ENCODE data around the gene ABCB1. TPM values are rescaled to one million over a fixed set of nuclear protein-coding genes. Genes with fewer than 3 reads are reported as not detected.
A peak's percentile ranks its signal among the peaks of the same experiment; 100 is the strongest.

The ABCB1 gene
- total RNA-seq, 1 donor from 2014 or later: not detected

GRCh38 chr7:87570178-87570577 lies 30.5 kb downstream of the ABCB1 start:
- H3K27ac Mint-ChIP-seq (ENCODE audit: unreplicated experiment): no peak overlapping the region
- H3K27me3 Mint-ChIP-seq (ENCODE audit: unreplicated experiment): peaks cover 6% of the 10 kb centered on the region
- TF ChIP-seq CTCF (IDR thresholded peaks at IDR 0.05): no peak
- DNase-seq (ENCODE audit: extremely low spot score, unreplicated experiment): no peak
- H3K4me1 Mint-ChIP-seq (ENCODE audit: unreplicated experiment): no peaks in the 10 kb centered on the region
- no peak overlapping the region for H3K4me3 Mint-ChIP-seq (ENCODE audit: unreplicated experiment)
- H3K36me3 Mint-ChIP-seq (ENCODE audit: unreplicated experiment): no peaks in the 10 kb centered on the region
- H3K9me3 Mint-ChIP-seq (ENCODE audit: unreplicated experiment): no peaks in the 10 kb centered on the region

- TF ChIP-seq CTCF (IDR thresholded peaks at IDR 0.05): no peak
- H3K27me3 Mint-ChIP-seq (ENCODE audit: unreplicated experiment): peaks cover 12% of the 10 kb centered on the region
- no peak overlapping the region for H3K27ac Mint-ChIP-seq (ENCODE audit: unreplicated experiment)
- no peaks in the 10 kb centered on the region for H3K4me1 Mint-ChIP-seq (ENCODE audit: unreplicated experiment)
- no peaks in the 10 kb centered on the region for H3K36me3 Mint-ChIP-seq (ENCODE audit: unreplicated experiment)
- no peak for DNase-seq (ENCODE audit: extremely low spot score, unreplicated experiment)
- H3K9me3 Mint-ChIP-seq (ENCODE audit: unreplicated experiment): no peaks in the 10 kb centered on the region
- no peak overlapping the region for H3K4me3 Mint-ChIP-seq (ENCODE audit: unreplicated experiment)
These were observed 33.6 kb downstream of the ABCB1 start for GRCh38 chr7:87567052-87567451.

DNA sequence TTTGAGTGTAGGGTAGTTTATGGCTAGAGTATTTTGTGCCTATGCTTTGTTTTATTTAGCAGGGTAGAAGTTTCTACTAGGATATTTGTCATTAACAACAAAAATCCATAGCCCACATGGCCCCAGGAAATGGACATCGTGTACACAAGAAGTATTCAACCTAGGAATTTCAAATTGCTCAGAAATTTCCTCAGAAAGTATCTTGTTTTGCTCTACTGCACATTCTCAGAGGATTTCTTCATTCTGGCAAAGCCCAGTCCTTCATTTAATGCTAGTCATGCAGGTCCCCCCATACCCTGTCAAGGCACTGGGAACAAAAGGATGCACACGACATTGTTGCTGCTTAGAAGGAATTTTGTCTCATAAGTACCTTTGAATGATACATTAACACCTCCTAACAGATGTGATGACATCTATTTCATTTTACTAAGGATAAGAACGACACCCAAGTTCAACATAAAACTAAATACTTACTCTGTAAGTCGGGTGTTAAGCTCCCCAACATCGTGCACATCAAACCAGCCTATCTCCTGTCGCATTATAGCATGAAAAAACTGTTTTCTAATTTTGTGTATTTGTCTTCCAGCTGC lies 34.3 kb downstream of the ABCB1 start:
- H3K9me3 Mint-ChIP-seq (ENCODE audit: unreplicated experiment): no peaks in the 10 kb centered on the region
- no peaks in the 10 kb centered on the region for H3K36me3 Mint-ChIP-seq (ENCODE audit: unreplicated experiment)
- no peak overlapping the region for H3K27ac Mint-ChIP-seq (ENCODE audit: unreplicated experiment)
- no peak for TF ChIP-seq CTCF (IDR thresholded peaks at IDR 0.05)
- no peak for DNase-seq (ENCODE audit: extremely low spot score, unreplicated experiment)
- H3K4me1 Mint-ChIP-seq (ENCODE audit: unreplicated experiment): no peaks in the 10 kb centered on the region
- H3K27me3 Mint-ChIP-seq (ENCODE audit: unreplicated experiment): peaks cover 12% of the 10 kb centered on the region
- no peak overlapping the region for H3K4me3 Mint-ChIP-seq (ENCODE audit: unreplicated experiment)

DNA sequence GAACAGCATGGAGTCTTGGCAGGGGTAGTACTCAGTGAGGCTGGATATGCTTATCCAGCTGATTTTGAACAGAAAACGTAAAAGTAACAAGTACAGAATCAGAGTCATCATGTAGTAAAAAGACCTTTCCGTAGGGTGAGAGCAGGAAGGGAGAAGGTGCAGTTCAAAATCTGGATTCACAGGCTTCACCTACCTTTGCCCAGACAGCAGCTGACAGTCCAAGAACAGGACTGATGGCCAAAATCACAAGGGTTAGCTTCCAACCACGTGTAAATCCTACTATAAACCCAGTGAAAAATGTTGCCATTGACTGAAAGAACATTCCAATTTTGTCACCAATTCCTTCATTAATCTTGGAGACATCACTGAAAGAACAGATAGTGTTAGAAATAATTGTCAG lies 34.8 kb downstream of the ABCB1 start:
- Mint-ChIP-seq H3K36me3 (ENCODE audit: unreplicated experiment) (no peaks in the 10 kb centered on the region), H3K27ac (ENCODE audit: unreplicated experiment) (no peak overlapping the region), H3K4me1 (ENCODE audit: unreplicated experiment) (no peaks in the 10 kb centered on the region), H3K4me3 (ENCODE audit: unreplicated experiment) (no peak overlapping the region), H3K27me3 (ENCODE audit: unreplicated experiment) (peaks cover 12% of the 10 kb centered on the region), H3K9me3 (ENCODE audit: unreplicated experiment) (no peaks in the 10 kb centered on the region)
- TF ChIP-seq CTCF (IDR thresholded peaks at IDR 0.05): no peak
- DNase-seq (ENCODE audit: extremely low spot score, unreplicated experiment): no peak

GRCh38 chr7:87564296-87564963 lies 36.3 kb downstream of the ABCB1 start:
- H3K9me3 Mint-ChIP-seq (ENCODE audit: unreplicated experiment): no peaks in the 10 kb centered on the region
- H3K4me1 Mint-ChIP-seq (ENCODE audit: unreplicated experiment): no peaks in the 10 kb centered on the region
- peaks cover 17% of the 10 kb centered on the region for H3K27me3 Mint-ChIP-seq (ENCODE audit: unreplicated experiment)
- no peak for DNase-seq (ENCODE audit: extremely low spot score, unreplicated experiment)
- no peak overlapping the region for H3K4me3 Mint-ChIP-seq (ENCODE audit: unreplicated experiment)
- no peaks in the 10 kb centered on the region for H3K36me3 Mint-ChIP-seq (ENCODE audit: unreplicated experiment)
- H3K27ac Mint-ChIP-seq (ENCODE audit: unreplicated experiment): no peak overlapping the region
- TF ChIP-seq CTCF (IDR thresholded peaks at IDR 0.05): peak; percentile 31

Measured in osteocyte (in vitro differentiated cells).